Endothelial cell of umbilical vein (primary cell): ENCODE results near the gene TBC1D9. TPM values are rescaled to one million over a fixed set of nuclear protein-coding genes. Genes with fewer than 3 reads are reported as not detected.

Source experiments
- BruUV-seq: library from RNA; stranded (reverse); fragments of 400-500 nt; replicated peaks from 2 replicates; lab custom pipeline; 2021; lab: Mats Ljungman, UMichigan
- CTCF ChIA-PET: fragments of 300-600, 350-600 bp; sonication (Branson Sonifier 250); formaldehyde crosslinking; loops from one replicate; lab custom pipeline; 2021; ENCODE audit warnings: antibody characterized with exemption, inconsistent platforms; lab: Charles Lee
- POLR2A ChIA-PET: fragments of 300-600, 350-600 bp; sonication (Branson Sonifier 250); formaldehyde crosslinking; loops from one replicate; lab custom pipeline; 2021; ENCODE audit warnings: antibody characterized with exemption, inconsistent platforms; lab: Charles Lee
- DNase-seq: peaks from one replicate; pipeline ENCODE4 v3.0.0-alpha.2; 2011; ENCODE audit warnings: low read depth, low spot score
- FAIRE-seq: peaks from 2 replicates; lab custom pipeline; 2011; peaks lifted over from hg19 to GRCh38; lab: Jason Lieb, UNC
- H2AFZ ChIP-seq: 2 replicates; pipeline ENCODE4 v1.6.0; 2012; ENCODE audit warnings: low read depth, low read length, control low read depth, inconsistent platforms
- H3K27ac ChIP-seq: 2 replicates; pipeline ENCODE4 v1.5.1; 2011; ENCODE audit warnings: low read depth, mild to moderate bottlenecking, control low read depth, low read length, moderate library complexity; ENCODE audit not compliant: insufficient read depth
- H3K27me3 ChIP-seq, 2 experiments: 2 replicates each; pipeline versions ENCODE4 v1.6.0 to v1.6.1; 2011; ENCODE audit warnings: low read length in 2 of 2, mixed read lengths in 1 of 2; ENCODE audit not compliant: control insufficient read depth in 2 of 2, insufficient read depth in 2 of 2
- H3K36me3 ChIP-seq, 2 experiments: 2 replicates in 1 of 2; 3 replicates in 1 of 2; pipeline ENCODE4 v1.5.1; 2011; ENCODE audit warnings: low read length in 2 of 2, mild to moderate bottlenecking in 1 of 2, moderate library complexity in 1 of 2; ENCODE audit not compliant: control insufficient read depth in 2 of 2, insufficient read depth in 2 of 2; ENCODE audit errors: extremely low read depth in 1 of 2
- H3K4me1 ChIP-seq: 3 replicates; pipeline ENCODE4 v1.5.1; 2011; ENCODE audit warnings: mild to moderate bottlenecking, low read length; ENCODE audit not compliant: control insufficient read depth, insufficient read depth; ENCODE audit errors: extremely low read depth
- H3K4me2 ChIP-seq: 2 replicates; pipeline ENCODE4 v1.6.1; 2011; ENCODE audit warnings: low read length, control low read depth, mixed read lengths; ENCODE audit not compliant: insufficient read depth
- H3K4me3 ChIP-seq, 3 experiments: fragments of 200-600 bp in 1 of 3; sonication (generic), shearing (Covaris generic) in 1 of 3; replicated peaks in 1 of 3; 2 replicates each; pipeline ENCODE4 v1.5.1; 2011 to 2016; ENCODE audit warnings: control low read depth in 3 of 3, low read length in 3 of 3, mild to moderate bottlenecking in 2 of 3, inconsistent platforms in 1 of 3, low read depth in 1 of 3, moderate library complexity in 1 of 3; ENCODE audit not compliant: insufficient read depth in 1 of 3
- H3K79me2 ChIP-seq: 2 replicates; pipeline ENCODE4 v1.6.0; 2012; ENCODE audit warnings: low read length, inconsistent platforms; ENCODE audit not compliant: control insufficient read depth, insufficient read depth
- H3K9ac ChIP-seq: replicated peaks from 2 replicates; pipeline ENCODE3; 2011; ENCODE audit warnings: low read length, control low read depth; ENCODE audit not compliant: insufficient read depth; ENCODE audit errors: extremely low read depth
- H3K9me1 ChIP-seq: replicated peaks from 3 replicates; pipeline ENCODE4 v1.6.0; 2011; ENCODE audit warnings: mild to moderate bottlenecking, low read length; ENCODE audit not compliant: control insufficient read depth, insufficient read depth; ENCODE audit errors: extremely low read depth
- H3K9me3 ChIP-seq: replicated peaks from 2 replicates; pipeline ENCODE4 v1.5.1; 2012; ENCODE audit warnings: low read length, inconsistent platforms; ENCODE audit not compliant: control insufficient read depth, insufficient read depth
- H4K20me1 ChIP-seq: replicated peaks from 2 replicates; pipeline ENCODE3; 2011; ENCODE audit warnings: mild to moderate bottlenecking, low read length; ENCODE audit not compliant: control insufficient read depth, insufficient read depth; ENCODE audit errors: extremely low read depth
- CTCF ChIP-seq, 2 donors: IDR thresholded peaks; 1 replicate in 1 of 2; 2 replicates in 1 of 2; pipeline ENCODE4 v1.5.1; 2011; ENCODE audit warnings: low read length in 2 of 2, mild to moderate bottlenecking in 2 of 2, moderate library complexity in 2 of 2, control low read depth in 1 of 2, inconsistent platforms in 1 of 2, low read depth in 1 of 2; ENCODE audit not compliant: insufficient read depth in 1 of 2; ENCODE audit errors: extremely low read depth in 1 of 2
- EZH2 ChIP-seq: IDR thresholded peaks from 2 replicates; pipeline ENCODE4 v1.6.1; 2012; ENCODE audit warnings: borderline replicate concordance, low read depth, mild to moderate bottlenecking, moderate library complexity, low read length, inconsistent platforms; ENCODE audit not compliant: severe bottlenecking
- FOS ChIP-seq: IDR thresholded peaks from 2 replicates; pipeline ENCODE4 v1.6.1; 2011; ENCODE audit warnings: mild to moderate bottlenecking, low read length, moderate library complexity, borderline replicate concordance; ENCODE audit not compliant: insufficient read depth
- GATA2 ChIP-seq: IDR thresholded peaks from 2 replicates; pipeline ENCODE4 v1.7.0; 2011; ENCODE audit warnings: low read depth, mild to moderate bottlenecking, moderate library complexity, mixed read lengths, low read length; ENCODE audit not compliant: insufficient read length, insufficient read depth
- JUN ChIP-seq: IDR thresholded peaks from 2 replicates; pipeline ENCODE4 v1.6.1; 2011; ENCODE audit warnings: borderline replicate concordance, low read depth; ENCODE audit not compliant: insufficient read length, insufficient read depth
- MAX ChIP-seq: IDR thresholded peaks from 2 replicates; pipeline ENCODE4 v1.6.1; 2011; ENCODE audit not compliant: insufficient read depth, insufficient read length
- MYC ChIP-seq: IDR thresholded peaks from one replicate; pipeline ENCODE4 v1.6.1; 2011; ENCODE audit warnings: mild to moderate bottlenecking, low read depth, low read length
- POLR2A ChIP-seq: IDR thresholded peaks from 2 replicates; pipeline ENCODE4 v1.6.1; 2012; ENCODE audit warnings: low read depth, mild to moderate bottlenecking, control low read depth, low read length
- POLR2AphosphoS5 ChIP-seq: IDR thresholded peaks from 2 replicates; pipeline ENCODE4 v1.6.1; 2012; ENCODE audit warnings: low read depth, mild to moderate bottlenecking, control low read depth, low read length, moderate library complexity; ENCODE audit not compliant: insufficient read depth
- dilution Hi-C: fragments of 300-500 bp; cut with MboI; formaldehyde crosslinking; loops from one replicate; pipeline ENCODE4 v1.15.0; 2019; ENCODE audit warnings: low sequenced_read_pairs; ENCODE audit not compliant: extremely low pct_ligation_motif_present
- intact Hi-C: fragments of 100-400 bp; cut with micrococcal nuclease; formaldehyde crosslinking; loops from one replicate; pipeline ENCODE4 v1.10.0; 2022
- polyA plus RNA-seq, 4 experiments: library from polyadenylated mRNA; depleted of rRNA in 3 of 4; stranded (reverse) in 3 of 4; unstranded in 1 of 4; fragments of >200 nt; gene quantifications; 2 replicates each; pipeline versions ENCODE4 v1.2.1 to v1.2.3, GENCODE V29; 2011 to 2012; ENCODE audit warnings: missing spikeins in 1 of 4
- total RNA-seq: library from RNA; stranded (reverse); gene quantifications from 2 replicates; pipeline ENCODE4 v1.2.3, GENCODE V29; 2021

TBC1D9 gene
- total and polyA plus RNA-seq, 2 donors (not counting 3 experiments of a cell fraction or from before 2014, with no cell fraction given) = 21.7 to 45.3 TPM

- CTCF ChIA-PET = interaction anchor here (1.1 to 2.9 kb wide), 4 partner anchors 8 to 336 kb away, joined by 3 to 17 read pairs (median 4); no protein-coding TSS in a partner anchor
These were observed 45.1 kb downstream of the TBC1D9 start for GRCh38 chr4:140710908-140711622.

More at GRCh38 chr4:140710908-140711622, 45.1 kb downstream of the TBC1D9 start:
- intact Hi-C loops (no loop called here), dilution Hi-C loops (no loop called here)
- H4K20me1 ChIP-seq = peaks cover 3% of the 10 kb centered on the region
- POLR2A ChIA-PET = interaction anchor here (0.6 kb wide), 1 partner anchor 33 kb away, joined by 3 read pairs; no protein-coding TSS in a partner anchor
- BruUV-seq = no TSS peak
- no peak overlapping the region for H3K27ac ChIP-seq
- H3K4me3 ChIP-seq = no peak overlapping the region
- no peak overlapping the region for H3K9ac ChIP-seq
- DNase-seq = no peak
- TF ChIP-seq MAX = no peak
- no peak for TF ChIP-seq EZH2
- no peak for TF ChIP-seq GATA2
- TF ChIP-seq MYC = no peak
- no peak for TF ChIP-seq FOS
- TF ChIP-seq CTCF (IDR thresholded peaks at IDR 0.05; ENCODE audit: extremely low read depth in 1 of 2, insufficient read depth in 1 of 2, low read depth in 1 of 2, low read length in 2 of 2) = no peak
- no peak for TF ChIP-seq POLR2AphosphoS5
- TF ChIP-seq POLR2A = no peak
- no peak for TF ChIP-seq JUN
- no peak for FAIRE-seq
- H3K9me1 ChIP-seq = no peaks in the 10 kb centered on the region
- H3K9me3 ChIP-seq = no peaks in the 10 kb centered on the region
- peaks cover 9% of the 10 kb centered on the region for H3K4me1 ChIP-seq
- peaks cover 10% of the 10 kb centered on the region for H3K79me2 ChIP-seq
- H3K36me3 ChIP-seq = no peaks in the 10 kb centered on the region
- no peaks in the 10 kb centered on the region for H3K27me3 ChIP-seq
- no peak overlapping the region for H3K4me2 ChIP-seq
- H2AFZ ChIP-seq = no peak overlapping the region
